A549 (cell line): ENCODE measurements around the gene C6orf132. TPM values are rescaled to one million over a fixed set of nuclear protein-coding genes. Genes with fewer than 3 reads are reported as not detected.

Experiments
- ATAC-seq, 2 experiments: fragments of 200-7000 bp in 1 of 2; fragments of >200 bp in 1 of 2; cut with Nextera tagmentation in 1 of 2; cut with Tn5 transposase in 1 of 2; 3 replicates each; pipeline versions ENCODE4 v1.8.0 to v1.9.1; 2018 to 2020; ENCODE audit warnings: mild to moderate bottlenecking in 1 of 2, moderate library complexity in 1 of 2
- CTCF ChIA-PET: fragments of 300-600 bp; sonication (Branson Sonifier 250); formaldehyde crosslinking; extraction: SDS; loops from one replicate; lab custom pipeline; 2021; ENCODE audit warnings: antibody characterized with exemption, inconsistent platforms; lab: Yijun Ruan, JAX
- POLR2A ChIA-PET: fragments of 350-600 bp; formaldehyde crosslinking; extraction: SDS; loops from one replicate; lab custom pipeline; 2021; ENCODE audit warnings: antibody characterized with exemption, inconsistent platforms; lab: Yijun Ruan, JAX
- DNase-seq, 2 experiments: peaks; one replicate each; pipeline versions ENCODE4 v3.0.0 to v3.0.0-alpha.2; 2011 to 2016; ENCODE audit warnings: low read depth in 1 of 2, low spot score in 1 of 2
- FAIRE-seq: peaks from 2 replicates; lab custom pipeline; 2011; peaks lifted over from hg19 to GRCh38; lab: Jason Lieb, UNC
- H3K27ac ChIP-seq, 2 experiments: fragments of >200 bp; sonication (Bioruptor Twin); formaldehyde crosslinking; 3 replicates each; pipeline ENCODE4 v1.5.1; 2016 to 2017
- H3K4me1 ChIP-seq: fragments of >200 bp; sonication (Bioruptor Twin); formaldehyde crosslinking; 3 replicates; pipeline ENCODE4 v1.6.1; 2016
- H3K4me2 ChIP-seq: fragments of >200 bp; sonication (Bioruptor Twin); formaldehyde crosslinking; 3 replicates; pipeline ENCODE4 v1.6.1; 2016
- H3K4me3 ChIP-seq: fragments of >200 bp; sonication (Bioruptor Twin); formaldehyde crosslinking; 3 replicates; pipeline ENCODE4 v1.5.1; 2016
- H3K9me3 ChIP-seq: fragments of >200 bp; sonication (Bioruptor Twin); formaldehyde crosslinking; 3 replicates; pipeline ENCODE4 v1.6.1; 2016
- ATOH8 ChIP-seq: fragments of 250-450 bp; sonication (Bioruptor Pico); IDR thresholded peaks from 2 replicates; pipeline ENCODE4 v1.5.0; 2020; ENCODE audit warnings: low read depth, mild to moderate bottlenecking, moderate library complexity
- BCL3 ChIP-seq: fragments of >200 bp; sonication (Bioruptor Twin); formaldehyde crosslinking; IDR thresholded peaks from 3 replicates; pipeline ENCODE4 v1.6.1; 2016
- BHLHE40 ChIP-seq: IDR thresholded peaks from 2 replicates; pipeline ENCODE4 v1.6.1; 2012; ENCODE audit warnings: low read depth, low read length, inconsistent platforms
- CBX2 ChIP-seq: fragments of 200-600 bp; sonication (generic); IDR thresholded peaks from 2 replicates; pipeline ENCODE4 v1.6.1; 2016; ENCODE audit warnings: low read depth, mild to moderate bottlenecking, borderline replicate concordance
- CHD2 ChIP-seq: fragments of 150-350 bp; IDR thresholded peaks from 2 replicates; pipeline ENCODE4 v1.6.1; 2014; ENCODE audit warnings: low read length; ENCODE audit not compliant: partially characterized antibody
- CHD4 ChIP-seq: fragments of 200-600 bp; sonication (generic); IDR thresholded peaks from 2 replicates; pipeline ENCODE4 v1.6.1; 2016; ENCODE audit warnings: antibody characterized with exemption, mild to moderate bottlenecking, borderline replicate concordance
- E2F6 ChIP-seq: IDR thresholded peaks from 2 replicates; pipeline ENCODE4 v1.6.1; 2012; ENCODE audit warnings: low read depth, borderline replicate concordance
- EHF ChIP-seq: fragments of 250-450 bp; sonication (Bioruptor Pico); IDR thresholded peaks from 2 replicates; pipeline ENCODE4 v1.5.0; 2020; ENCODE audit warnings: mild to moderate bottlenecking
- EHMT2 ChIP-seq: fragments of 200-600 bp; sonication (generic); IDR thresholded peaks from 2 replicates; pipeline ENCODE4 v1.6.1; 2016; ENCODE audit warnings: antibody characterized with exemption, low read depth, mild to moderate bottlenecking, moderate library complexity
- ELK1 ChIP-seq: fragments of 150-350 bp; IDR thresholded peaks from 2 replicates; pipeline ENCODE4 v1.6.1; 2014; ENCODE audit warnings: low read depth, mild to moderate bottlenecking, low read length
- FOSB ChIP-seq: fragments of 250-450 bp; sonication (Bioruptor Pico); IDR thresholded peaks from 2 replicates; pipeline ENCODE4 v1.5.0; 2020; ENCODE audit warnings: mild to moderate bottlenecking, moderate library complexity
- FOSL2 ChIP-seq, 2 experiments: fragments of 450-650 bp in 1 of 2; fragments of >200 bp in 1 of 2; sonication (Bioruptor Twin) in 1 of 2; formaldehyde crosslinking; IDR thresholded peaks; 2 replicates each; pipeline versions ENCODE4 v1.5.0 to v1.6.1; 2016 to 2020; ENCODE audit warnings: mild to moderate bottlenecking in 1 of 2, moderate library complexity in 1 of 2
- HES2 ChIP-seq: fragments of >200 bp; sonication (Bioruptor Twin); formaldehyde crosslinking; IDR thresholded peaks from 2 replicates; pipeline ENCODE4 v1.6.1; 2016
- HOXA7 ChIP-seq: fragments of 250-450 bp; sonication (Bioruptor Pico); IDR thresholded peaks from 2 replicates; pipeline ENCODE4 v1.5.0; 2020; ENCODE audit warnings: mild to moderate bottlenecking, moderate library complexity
- HOXB5 ChIP-seq: fragments of 250-450 bp; sonication (Bioruptor Pico); IDR thresholded peaks from 2 replicates; pipeline ENCODE4 v1.5.0; 2020; ENCODE audit warnings: mild to moderate bottlenecking, moderate library complexity
- JUN ChIP-seq, 2 experiments: fragments of >200 bp; sonication (Bioruptor Twin); formaldehyde crosslinking; IDR thresholded peaks; 2 replicates in 1 of 2; 3 replicates in 1 of 2; pipeline ENCODE4 v1.6.1; 2016 to 2017
- KDM1A ChIP-seq: fragments of 200-600 bp; sonication (generic); IDR thresholded peaks from 2 replicates; pipeline ENCODE4 v1.6.1; 2016; ENCODE audit warnings: low read depth, mild to moderate bottlenecking
- MAFK ChIP-seq: fragments of 450-650 bp; IDR thresholded peaks from 2 replicates; pipeline ENCODE4 v1.6.1; 2014; ENCODE audit not compliant: partially characterized antibody
- NFE2L2 ChIP-seq: fragments of 150-350 bp; conservative IDR thresholded peaks from 2 replicates; pipeline ENCODE4 v1.6.1; 2014; ENCODE audit warnings: low read length
- PBX3 ChIP-seq: IDR thresholded peaks from 2 replicates; pipeline ENCODE4 v1.6.1; 2012
- PHF8 ChIP-seq: fragments of 200-600 bp; sonication (generic); IDR thresholded peaks from 2 replicates; pipeline ENCODE4 v1.6.1; 2016; ENCODE audit warnings: low read depth, mild to moderate bottlenecking, antibody characterized with exemption, moderate library complexity, borderline replicate concordance
- RAD21 ChIP-seq, 2 experiments: fragments of >200 bp in 1 of 2; sonication (Bioruptor Twin) in 1 of 2; formaldehyde crosslinking in 1 of 2; IDR thresholded peaks in 1 of 2; conservative IDR thresholded peaks in 1 of 2; 2 replicates in 1 of 2; 3 replicates in 1 of 2; pipeline ENCODE4 v1.6.1; 2012 to 2018; ENCODE audit warnings: inconsistent platforms in 1 of 2
- RARB ChIP-seq: fragments of 250-450 bp; sonication (Bioruptor Pico); IDR thresholded peaks from 2 replicates; pipeline ENCODE4 v1.8.0; 2021; ENCODE audit warnings: mild to moderate bottlenecking, moderate library complexity
- RNF2 ChIP-seq: fragments of 200-600 bp; sonication (generic); IDR thresholded peaks from 2 replicates; pipeline ENCODE4 v1.6.1; 2016; ENCODE audit warnings: low read depth, mild to moderate bottlenecking, antibody characterized with exemption, moderate library complexity, borderline replicate concordance
- SMC3 ChIP-seq: fragments of >200 bp; sonication (Bioruptor Twin); formaldehyde crosslinking; IDR thresholded peaks from 3 replicates; pipeline ENCODE4 v1.6.1; 2018; ENCODE audit warnings: inconsistent platforms
- SREBF2 ChIP-seq: fragments of 450-650 bp; IDR thresholded peaks from 2 replicates; pipeline ENCODE4 v1.6.1; 2014; ENCODE audit warnings: mild to moderate bottlenecking, moderate library complexity
- TFCP2L1 ChIP-seq: fragments of 250-450 bp; sonication (Bioruptor Pico); IDR thresholded peaks from 2 replicates; pipeline ENCODE4 v1.5.0; 2021; ENCODE audit warnings: mild to moderate bottlenecking
- WGBS: methylation state at CpG from one replicate; pipeline ENCODE4 v1.1.6; 2017; ENCODE audit errors: missing lambda C conversion rate; 5-methylcytosine and 5-hydroxymethylcytosine counted together
- polyA plus RNA-seq, 4 experiments: library from polyadenylated mRNA; depleted of rRNA in 3 of 4; stranded (reverse); fragments of >200 nt; fragmentation: RNase III in 1 of 4; extraction: RNeasy Plus Mini Kit Qiagen cat#74134 plus additional on column Dnase treatment in 1 of 4; gene quantifications; 2 replicates in 3 of 4; 3 replicates in 1 of 4; pipeline ENCODE4 v1.2.3, GENCODE V29; 2011 to 2017

Gene C6orf132
- polyA plus RNA-seq, 2 of the 4 experiments (the other 2 are of a cell fraction), result 0.44 to 1.1 TPM

GRCh38 chr6:42068173-42068572, 74.2 kb downstream of the C6orf132 start:
- no peak for ATAC-seq
- CTCF ChIA-PET, result interaction anchor here (1.1 to 2.4 kb wide), 2 partner anchors 8 to 98 kb away, joined by 3 to 10 read pairs; no protein-coding TSS in a partner anchor
- H3K4me2 ChIP-seq, result no peak overlapping the region

GRCh38 chr6:42066156-42066675, 76.2 kb downstream of the C6orf132 start:
- ATAC-seq (no peak), FAIRE-seq (no peak), DNase-seq (no peak)
- TF ChIP-seq PHF8, result no peak
- no peak for TF ChIP-seq EHMT2
- TF ChIP-seq JUN (IDR thresholded peaks at IDR 0.05), result no peak
- no peak for TF ChIP-seq E2F6
- TF ChIP-seq RARB, result no peak
- TF ChIP-seq TFCP2L1 (CRISPR knock-in tag), result no peak
- no peak for TF ChIP-seq NFE2L2
- no peak for TF ChIP-seq CHD4
- no peak for TF ChIP-seq RNF2
- no peak for TF ChIP-seq BCL3
- no peak for TF ChIP-seq HOXB5 (CRISPR knock-in tag)
- no peak for TF ChIP-seq SMC3
- no peak for TF ChIP-seq CBX2
- H3K4me2 ChIP-seq, result no peak overlapping the region
- CTCF ChIA-PET, result interaction anchor here (1.1 to 2.4 kb wide), 2 partner anchors 9 to 10 kb away, joined by 4 to 10 read pairs; no protein-coding TSS in a partner anchor
- H3K4me1 ChIP-seq, result no peaks in the 10 kb centered on the region
- WGBS, result 92% methylated on average over 11 of the region's 13 CpGs
- no peaks in the 10 kb centered on the region for H3K9me3 ChIP-seq
- POLR2A ChIA-PET, result no interaction called here
- no peak overlapping the region for H3K27ac ChIP-seq
- H3K4me3 ChIP-seq, result no peak overlapping the region

More at GRCh38 chr6:42068173-42068572, 74.2 kb downstream of the C6orf132 start:
- H3K4me3 ChIP-seq, result no peak overlapping the region
- POLR2A ChIA-PET, result no interaction called here
- H3K27ac ChIP-seq, result no peak overlapping the region
- no peaks in the 10 kb centered on the region for H3K9me3 ChIP-seq
- no peak for FAIRE-seq
- no peak for TF ChIP-seq RNF2
- no peak for TF ChIP-seq CHD4
- no peak for TF ChIP-seq E2F6
- TF ChIP-seq HES2, result no peak
- no peak for TF ChIP-seq HOXA7 (CRISPR knock-in tag)
- TF ChIP-seq SREBF2, result no peak
- TF ChIP-seq MAFK, result no peak
- no peak for TF ChIP-seq PBX3
- TF ChIP-seq NFE2L2, result no peak
- TF ChIP-seq BHLHE40, result no peak
- no peak for TF ChIP-seq EHF (CRISPR knock-in tag)
- TF ChIP-seq FOSL2 (IDR thresholded peaks at IDR 0.05), result no peak
- TF ChIP-seq FOSL2 (CRISPR knock-in tag; IDR thresholded peaks at IDR 0.05), result no peak
- TF ChIP-seq RAD21 (conservative IDR thresholded peaks at IDR 0.05 in 1 of 2, IDR thresholded peaks at IDR 0.05 in 1 of 2), result no peak
- TF ChIP-seq CHD2, result no peak
- no peak for TF ChIP-seq ELK1
- TF ChIP-seq ATOH8, result no peak
- no peak for TF ChIP-seq FOSB (CRISPR knock-in tag)
- no peak for TF ChIP-seq KDM1A
- TF ChIP-seq, all 56 proteins: peak for 0
- DNase-seq, result no peak
- H3K4me1 ChIP-seq, result no peaks in the 10 kb centered on the region
- WGBS, result 94% methylated on average over 7 of the region's 7 CpGs
